ENCODE results near the gene DAPK2.

The DAPK2 gene

DNA sequence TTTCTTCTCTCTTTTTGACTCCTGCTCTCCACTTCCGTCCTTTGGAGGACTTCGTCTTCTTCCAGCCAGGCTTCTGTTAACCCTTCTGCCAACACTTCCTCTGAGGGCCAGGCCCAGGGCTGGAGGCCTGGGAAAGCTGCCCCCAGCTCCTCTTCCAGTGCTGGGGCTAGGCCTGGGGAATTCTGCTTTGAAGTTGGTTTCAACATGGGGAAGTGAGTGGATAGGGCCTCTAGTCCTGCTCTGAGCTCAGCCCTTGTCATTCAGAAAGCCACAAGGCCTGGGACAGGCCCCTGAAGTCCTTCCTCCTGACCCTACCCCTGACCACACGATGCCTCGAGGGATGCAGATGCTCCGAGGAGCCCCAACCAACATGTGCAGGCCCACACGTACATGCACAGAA is 158.7 kb downstream of the DAPK2 start:
- H3K4me2 ChIP-seq (ENCODE audit: low read depth, low read length, poor library complexity, severe bottlenecking) = no peak overlapping the region
- no peaks in the 10 kb centered on the region for H3K36me3 ChIP-seq (ENCODE audit: insufficient read depth, low read length)

GRCh38 chr15:63884953-63885352 is 161.3 kb downstream of the DAPK2 start:
- Histone ChIP-seq H3K9me3 (ENCODE audit: insufficient read depth, low read depth, low read length) (no peaks in the 10 kb centered on the region), H3F3A (ENCODE audit: low read depth) (no peaks in the 10 kb centered on the region), H3K79me2 (ENCODE audit: insufficient read depth, low read length) (no peaks in the 10 kb centered on the region), H2AFZ (ENCODE audit: low read length) (no peak overlapping the region), H3K4me3 (ENCODE audit: low read length, poor library complexity, severe bottlenecking) (no peak overlapping the region), H3K27me3 (ENCODE audit: insufficient read depth, low read length, poor library complexity, severe bottlenecking) (no peaks in the 10 kb centered on the region), H3K9ac (ENCODE audit: low read depth, low read length, poor library complexity, severe bottlenecking) (no peak overlapping the region), H3K4me2 (ENCODE audit: low read depth, low read length, poor library complexity, severe bottlenecking) (no peak overlapping the region), H3K36me3 (ENCODE audit: insufficient read depth, low read length) (no peaks in the 10 kb centered on the region), H4K20me1 (ENCODE audit: insufficient read depth, low read length, poor library complexity, severe bottlenecking) (no peaks in the 10 kb centered on the region), H3K9me2 (replicated peaks; ENCODE audit: low read depth, low read length) (no peaks in the 10 kb centered on the region), H3K4me1 (ENCODE audit: insufficient read depth, low read length, poor library complexity, severe bottlenecking) (no peaks in the 10 kb centered on the region)
- TF ChIP-seq EZH2phosphoT487 (IDR thresholded peaks at IDR 0.05; ENCODE audit: borderline replicate concordance) = no peak
- TF ChIP-seq CTCF (conservative IDR thresholded peaks at IDR 0.05; ENCODE audit: low read length) = no peak

More for the DNA sequence above, 158.7 kb downstream of the DAPK2 start:
- Histone ChIP-seq H3K4me1 (ENCODE audit: insufficient read depth, low read length, poor library complexity, severe bottlenecking) (peaks cover 16% of the 10 kb centered on the region), H3K79me2 (ENCODE audit: insufficient read depth, low read length) (no peaks in the 10 kb centered on the region), H3K9ac (ENCODE audit: low read depth, low read length, poor library complexity, severe bottlenecking) (no peak overlapping the region), H3K9me3 (ENCODE audit: insufficient read depth, low read depth, low read length) (no peaks in the 10 kb centered on the region), H4K20me1 (ENCODE audit: insufficient read depth, low read length, poor library complexity, severe bottlenecking) (no peaks in the 10 kb centered on the region), H2AFZ (ENCODE audit: low read length) (no peak overlapping the region), H3F3A (ENCODE audit: low read depth) (peaks cover 3% of the 10 kb centered on the region; the same call in 1 of the 2 replicates), H3K27me3 (ENCODE audit: insufficient read depth, low read length, poor library complexity, severe bottlenecking) (no peaks in the 10 kb centered on the region), H3K4me3 (ENCODE audit: low read length, poor library complexity, severe bottlenecking) (no peak overlapping the region), H3K9me2 (replicated peaks; ENCODE audit: low read depth, low read length) (no peaks in the 10 kb centered on the region)
- TF ChIP-seq EZH2phosphoT487 (IDR thresholded peaks at IDR 0.05; ENCODE audit: borderline replicate concordance) = no peak
- TF ChIP-seq CTCF (conservative IDR thresholded peaks at IDR 0.05; ENCODE audit: low read length) = no peak

GRCh38 chr15:63881431-63881830 is 164.9 kb downstream of the DAPK2 start:
- Histone ChIP-seq H3K4me1 (ENCODE audit: insufficient read depth, low read length, poor library complexity, severe bottlenecking) (no peaks in the 10 kb centered on the region), H4K20me1 (ENCODE audit: insufficient read depth, low read length, poor library complexity, severe bottlenecking) (no peaks in the 10 kb centered on the region), H3K79me2 (ENCODE audit: insufficient read depth, low read length) (no peaks in the 10 kb centered on the region), H3K9me2 (replicated peaks; ENCODE audit: low read depth, low read length) (no peaks in the 10 kb centered on the region), H3K27me3 (ENCODE audit: insufficient read depth, low read length, poor library complexity, severe bottlenecking) (no peaks in the 10 kb centered on the region), H3K9ac (ENCODE audit: low read depth, low read length, poor library complexity, severe bottlenecking) (no peak overlapping the region), H3K9me3 (ENCODE audit: insufficient read depth, low read depth, low read length) (no peaks in the 10 kb centered on the region), H3K36me3 (ENCODE audit: insufficient read depth, low read length) (no peaks in the 10 kb centered on the region), H3K4me2 (ENCODE audit: low read depth, low read length, poor library complexity, severe bottlenecking) (no peak overlapping the region), H2AFZ (ENCODE audit: low read length) (no peak overlapping the region), H3F3A (ENCODE audit: low read depth) (no peaks in the 10 kb centered on the region), H3K4me3 (ENCODE audit: low read length, poor library complexity, severe bottlenecking) (no peak overlapping the region)
- TF ChIP-seq EZH2phosphoT487 (IDR thresholded peaks at IDR 0.05; ENCODE audit: borderline replicate concordance) = no peak
- no peak for TF ChIP-seq CTCF (conservative IDR thresholded peaks at IDR 0.05; ENCODE audit: low read length)

Data from Loucy (cell line).